BLaER1 (cell line): ENCODE measurements around the gene HSPA2.
"Not testable (repeated sequence)": the region's sequence is repeated elsewhere in the genome, so short reads cannot be mapped to it uniquely, and the experiment has no call there.

Source experiments
- H3K27ac ChIP-seq: shearing (Covaris generic); formaldehyde crosslinking; 2 replicates; pipeline ENCODE4 v1.8.1; 2022
- H3K27me3 ChIP-seq: shearing (Covaris generic); formaldehyde crosslinking; 2 replicates; pipeline ENCODE4 v1.8.1; 2022
- H3K36me3 ChIP-seq: shearing (Covaris generic); formaldehyde crosslinking; 2 replicates; pipeline ENCODE4 v1.8.1; 2022
- H3K4me1 ChIP-seq: shearing (Covaris generic); formaldehyde crosslinking; 2 replicates; pipeline ENCODE4 v1.8.1; 2022
- H3K4me2 ChIP-seq: shearing (Covaris generic); formaldehyde crosslinking; 2 replicates; pipeline ENCODE4 v1.8.1; 2022
- H3K4me3 ChIP-seq: shearing (Covaris generic); formaldehyde crosslinking; 2 replicates; pipeline ENCODE4 v1.8.1; 2022
- H3K9ac ChIP-seq: shearing (Covaris generic); formaldehyde crosslinking; 2 replicates; pipeline ENCODE4 v1.8.1; 2022
- H3K9me3 ChIP-seq: shearing (Covaris generic); formaldehyde crosslinking; 2 replicates; pipeline ENCODE4 v1.8.1; 2022
- H4K20me1 ChIP-seq: shearing (Covaris generic); formaldehyde crosslinking; 2 replicates; pipeline ENCODE4 v1.8.1; 2022
- Cebpa-rat ChIP-seq: shearing (Covaris generic); IDR thresholded peaks from 2 replicates; pipeline ENCODE4 v1.8.1; 2022

HSPA2 gene

GRCh38 chr14:64513271-64513670, 27.3 kb upstream of the HSPA2 start:
- no peak overlapping the region for H3K9ac ChIP-seq
- H4K20me1 ChIP-seq, result peaks cover 100% of the 10 kb centered on the region
- no peak overlapping the region for H3K27ac ChIP-seq
- peaks cover 32% of the 10 kb centered on the region for H3K4me1 ChIP-seq
- H3K27me3 ChIP-seq, result no peaks in the 10 kb centered on the region
- peaks cover 11% of the 10 kb centered on the region; the same call in 1 of the 2 replicates for H3K36me3 ChIP-seq
- no peak for TF ChIP-seq Cebpa-rat
- H3K9me3 ChIP-seq, result no peaks in the 10 kb centered on the region
- H3K4me3 ChIP-seq, result no peak overlapping the region
- H3K4me2 ChIP-seq, result no peak overlapping the region

DNA sequence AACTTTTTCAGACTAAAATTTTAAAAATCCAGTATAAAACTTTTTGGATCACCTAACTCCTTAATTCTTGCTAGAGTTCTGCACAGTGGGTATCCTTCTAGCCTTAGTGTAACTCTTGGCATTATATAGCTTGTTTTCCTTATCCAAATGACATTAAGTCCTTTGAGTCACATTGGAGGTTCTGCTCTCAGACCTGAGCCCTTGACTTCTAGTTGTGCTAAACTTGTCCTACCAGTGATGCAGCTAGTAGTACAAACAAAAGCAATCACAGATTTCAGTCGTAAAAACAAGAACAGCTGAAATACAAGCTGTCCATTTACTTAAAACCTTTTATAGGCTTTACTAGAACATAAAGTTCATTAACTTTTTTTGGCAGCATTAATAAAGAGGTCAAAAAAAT, 25.5 kb upstream of the HSPA2 start:
- Histone ChIP-seq H3K27me3 (no peaks in the 10 kb centered on the region), H3K9me3 (no peaks in the 10 kb centered on the region), H3K4me2 (no peak overlapping the region), H3K4me3 (no peak overlapping the region), H3K4me1 (peaks cover 17% of the 10 kb centered on the region), H4K20me1 (peaks cover 100% of the 10 kb centered on the region), H3K9ac (no peak overlapping the region), H3K27ac (no peak overlapping the region), H3K36me3 (peaks cover 17% of the 10 kb centered on the region; the same call in 1 of the 2 replicates)
- no peak for TF ChIP-seq Cebpa-rat

GRCh38 chr14:64516969-64517368, 23.6 kb upstream of the HSPA2 start:
- H3K4me2 ChIP-seq, result no peak overlapping the region

GRCh38 chr14:64517667-64518066, 22.9 kb upstream of the HSPA2 start:
- not testable (repeated sequence) for H3K9ac ChIP-seq

More at GRCh38 chr14:64516969-64517368, 23.6 kb upstream of the HSPA2 start:
- Histone ChIP-seq H3K9me3 (no peaks in the 10 kb centered on the region), H3K4me1 (no peaks in the 10 kb centered on the region), H3K36me3 (peaks cover 24% of the 10 kb centered on the region), H3K4me3 (no peak overlapping the region), H3K27ac (no peak overlapping the region), H3K27me3 (no peaks in the 10 kb centered on the region), H4K20me1 (peaks cover 100% of the 10 kb centered on the region), H3K9ac (no peak overlapping the region)
- no peak for TF ChIP-seq Cebpa-rat

GRCh38 chr14:64518229-64518628, 22.3 kb upstream of the HSPA2 start:
- Histone ChIP-seq H3K36me3 (peaks cover 32% of the 10 kb centered on the region), H3K4me2 (no peak overlapping the region), H3K4me1 (no peaks in the 10 kb centered on the region), H3K9me3 (no peaks in the 10 kb centered on the region), H3K27me3 (no peaks in the 10 kb centered on the region), H3K4me3 (no peak overlapping the region), H3K27ac (no peak overlapping the region), H4K20me1 (peaks cover 100% of the 10 kb centered on the region), H3K9ac (no peak overlapping the region)
- TF ChIP-seq Cebpa-rat, result no peak

More at GRCh38 chr14:64517667-64518066, 22.9 kb upstream of the HSPA2 start:
- not testable (repeated sequence) for H3K9me3 ChIP-seq, H3K27ac ChIP-seq, H3K27me3 ChIP-seq, H3K4me3 ChIP-seq, H3K4me2 ChIP-seq, H3K4me1 ChIP-seq
- H4K20me1 ChIP-seq, result peaks cover 100% of the 10 kb centered on the region
- H3K36me3 ChIP-seq, result peaks cover 26% of the 10 kb centered on the region

DNA sequence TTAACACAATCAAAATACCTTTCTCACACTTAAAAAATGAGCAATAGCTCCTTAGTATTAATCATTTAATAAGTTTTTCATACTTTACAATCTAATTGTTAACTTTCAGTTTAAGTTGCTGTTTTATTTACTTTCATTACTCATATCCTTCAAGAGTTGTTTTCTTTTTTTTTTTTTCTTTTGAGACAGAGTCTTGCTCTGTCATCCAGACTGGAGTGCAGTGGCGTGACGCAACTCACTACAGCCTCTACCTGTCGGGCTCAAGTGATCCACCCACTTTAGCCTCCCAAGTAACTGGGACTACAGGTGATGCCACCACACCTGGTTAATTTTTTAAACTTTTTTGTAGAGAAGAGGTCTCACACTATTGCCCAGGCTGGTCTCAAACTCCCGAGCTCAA, 19.8 kb upstream of the HSPA2 start:
- H3K9me3 ChIP-seq, result no peaks in the 10 kb centered on the region
- H3K27me3 ChIP-seq, result no peaks in the 10 kb centered on the region
- H3K4me2 ChIP-seq, result no peak overlapping the region
- peaks cover 88% of the 10 kb centered on the region for H4K20me1 ChIP-seq
- H3K4me1 ChIP-seq, result no peaks in the 10 kb centered on the region
- no peak overlapping the region for H3K4me3 ChIP-seq
- H3K36me3 ChIP-seq, result peaks cover 42% of the 10 kb centered on the region
- H3K27ac ChIP-seq, result no peak overlapping the region
- TF ChIP-seq Cebpa-rat, result no peak
- H3K9ac ChIP-seq, result no peak overlapping the region

DNA sequence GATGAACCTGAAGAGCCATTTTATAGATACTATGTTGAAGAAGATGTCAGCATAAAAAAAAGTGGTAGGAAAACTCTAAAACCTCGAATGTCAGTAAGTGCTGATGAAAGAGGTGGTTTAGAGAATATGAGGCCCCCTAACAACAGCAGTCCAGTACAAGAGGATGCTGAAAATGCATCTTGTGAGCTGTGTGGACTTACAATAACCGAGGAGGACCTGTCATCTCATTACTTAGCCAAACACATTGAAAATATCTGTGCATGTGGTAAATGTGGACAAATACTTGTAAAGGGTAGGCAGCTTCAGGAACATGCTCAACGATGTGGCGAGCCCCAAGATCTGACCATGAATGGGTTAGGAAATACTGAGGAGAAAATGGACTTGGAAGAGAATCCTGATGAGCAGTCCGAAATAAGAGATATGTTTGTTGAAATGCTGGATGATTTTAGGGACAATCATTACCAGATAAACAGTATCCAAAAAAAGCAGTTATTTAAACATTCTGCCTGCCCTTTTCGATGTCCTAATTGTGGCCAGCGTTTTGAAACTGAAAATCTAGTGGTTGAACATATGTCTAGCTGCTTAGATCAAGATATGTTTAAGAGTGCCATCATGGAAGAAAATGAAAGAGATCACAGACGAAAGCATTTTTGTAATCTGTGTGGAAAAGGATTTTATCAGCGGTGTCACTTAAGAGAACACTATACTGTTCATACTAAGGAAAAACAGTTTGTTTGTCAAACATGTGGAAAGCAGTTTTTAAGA, 17.8 kb upstream of the HSPA2 start:
- TF ChIP-seq Cebpa-rat, result no peak
- Histone ChIP-seq H3K9ac (no peak overlapping the region), H3K4me3 (no peak overlapping the region), H3K36me3 (peaks cover 60% of the 10 kb centered on the region), H3K27me3 (no peaks in the 10 kb centered on the region), H3K4me1 (no peaks in the 10 kb centered on the region), H3K4me2 (no peak overlapping the region), H4K20me1 (peaks cover 72% of the 10 kb centered on the region), H3K27ac (no peak overlapping the region), H3K9me3 (no peaks in the 10 kb centered on the region)

DNA sequence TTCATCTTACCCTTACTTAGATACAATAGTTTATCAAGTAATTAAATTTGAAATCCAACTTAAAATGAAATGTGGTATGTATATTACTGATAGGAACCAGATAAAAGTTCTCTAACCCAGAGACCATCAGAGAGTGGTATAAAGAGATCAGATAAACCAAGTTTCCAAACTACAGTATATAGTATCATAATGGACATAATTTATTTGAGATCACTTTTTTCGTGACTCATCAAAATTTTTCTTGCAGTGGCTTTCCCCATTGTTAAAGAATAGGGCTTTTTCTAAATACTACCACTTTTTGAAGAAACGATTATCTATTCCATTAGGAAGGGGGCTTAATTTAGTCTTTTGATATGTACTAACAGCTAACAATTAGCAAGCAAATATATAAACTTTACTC, 15.2 kb upstream of the HSPA2 start:
- TF ChIP-seq Cebpa-rat, result no peak
- Histone ChIP-seq H3K4me2 (no peak overlapping the region), H3K36me3 (peaks cover 58% of the 10 kb centered on the region), H4K20me1 (peaks cover 54% of the 10 kb centered on the region), H3K27me3 (no peaks in the 10 kb centered on the region), H3K9me3 (no peaks in the 10 kb centered on the region), H3K27ac (no peak overlapping the region), H3K4me1 (no peaks in the 10 kb centered on the region), H3K4me3 (no peak overlapping the region), H3K9ac (no peak overlapping the region)

GRCh38 chr14:64531567-64531966, 9.0 kb upstream of the HSPA2 start:
- Histone ChIP-seq H3K9ac (no peak overlapping the region), H3K27me3 (no peaks in the 10 kb centered on the region), H3K4me3 (no peak overlapping the region), H3K4me1 (no peaks in the 10 kb centered on the region), H4K20me1 (peaks cover 12% of the 10 kb centered on the region; the same call in 1 of the 2 replicates), H3K36me3 (peaks cover 14% of the 10 kb centered on the region), H3K27ac (no peak overlapping the region), H3K9me3 (no peaks in the 10 kb centered on the region), H3K4me2 (no peak overlapping the region)
- no peak for TF ChIP-seq Cebpa-rat

DNA sequence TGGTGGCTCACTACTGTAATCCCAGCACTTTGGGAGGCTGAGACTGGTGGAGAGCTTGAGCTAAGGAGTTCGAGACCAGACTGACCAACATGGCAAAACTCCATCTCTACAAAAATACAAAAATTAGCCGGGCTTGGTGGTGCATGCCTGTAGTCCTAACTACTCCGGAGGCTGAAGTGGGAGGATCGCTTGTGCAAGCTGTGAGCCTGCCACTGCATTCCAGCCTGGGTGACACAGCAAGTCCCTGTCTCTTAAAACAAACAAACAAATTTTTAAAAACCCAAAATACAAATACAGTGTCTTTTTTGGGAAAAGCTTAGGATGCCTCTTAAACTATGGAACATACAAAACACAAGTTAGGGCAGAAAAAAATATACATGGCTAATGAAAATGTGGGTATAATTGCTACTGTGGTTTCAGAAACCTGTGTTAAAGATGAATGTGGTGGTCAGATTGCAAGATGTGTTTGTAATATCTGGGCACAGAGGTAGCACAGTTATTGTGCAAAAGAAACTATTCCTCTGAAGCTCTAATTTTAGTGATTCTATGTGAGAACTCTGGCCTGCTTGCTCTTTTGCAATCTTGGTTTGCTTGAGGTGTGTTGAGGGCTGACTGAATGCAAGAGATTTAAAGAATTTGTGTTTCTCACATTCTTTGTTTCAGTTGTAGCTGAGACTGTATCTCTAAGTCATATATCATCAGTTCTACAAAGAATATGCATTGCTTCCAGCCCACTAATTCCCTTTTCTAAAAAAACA, 3.9 kb upstream of the HSPA2 start:
- Histone ChIP-seq H3K27ac (no peak overlapping the region), H3K4me1 (peaks cover 10% of the 10 kb centered on the region), H4K20me1 (no peaks in the 10 kb centered on the region)

More for the DNA sequence above, 3.9 kb upstream of the HSPA2 start:
- Histone ChIP-seq H3K27me3 (no peaks in the 10 kb centered on the region), H3K4me2 (no peak overlapping the region), H3K36me3 (no peaks in the 10 kb centered on the region), H3K9me3 (peaks cover 13% of the 10 kb centered on the region), H3K9ac (no peak overlapping the region), H3K4me3 (no peak overlapping the region)
- no peak for TF ChIP-seq Cebpa-rat
